T follicular helper cell (primary cell): ENCODE measurements around the gene TLR6.

Source experiments
- DNase-seq: peaks from one replicate; pipeline ENCODE4 v3.0.0-alpha.2; 2020; ENCODE audit warnings: low read depth

The TLR6 gene

DNA sequence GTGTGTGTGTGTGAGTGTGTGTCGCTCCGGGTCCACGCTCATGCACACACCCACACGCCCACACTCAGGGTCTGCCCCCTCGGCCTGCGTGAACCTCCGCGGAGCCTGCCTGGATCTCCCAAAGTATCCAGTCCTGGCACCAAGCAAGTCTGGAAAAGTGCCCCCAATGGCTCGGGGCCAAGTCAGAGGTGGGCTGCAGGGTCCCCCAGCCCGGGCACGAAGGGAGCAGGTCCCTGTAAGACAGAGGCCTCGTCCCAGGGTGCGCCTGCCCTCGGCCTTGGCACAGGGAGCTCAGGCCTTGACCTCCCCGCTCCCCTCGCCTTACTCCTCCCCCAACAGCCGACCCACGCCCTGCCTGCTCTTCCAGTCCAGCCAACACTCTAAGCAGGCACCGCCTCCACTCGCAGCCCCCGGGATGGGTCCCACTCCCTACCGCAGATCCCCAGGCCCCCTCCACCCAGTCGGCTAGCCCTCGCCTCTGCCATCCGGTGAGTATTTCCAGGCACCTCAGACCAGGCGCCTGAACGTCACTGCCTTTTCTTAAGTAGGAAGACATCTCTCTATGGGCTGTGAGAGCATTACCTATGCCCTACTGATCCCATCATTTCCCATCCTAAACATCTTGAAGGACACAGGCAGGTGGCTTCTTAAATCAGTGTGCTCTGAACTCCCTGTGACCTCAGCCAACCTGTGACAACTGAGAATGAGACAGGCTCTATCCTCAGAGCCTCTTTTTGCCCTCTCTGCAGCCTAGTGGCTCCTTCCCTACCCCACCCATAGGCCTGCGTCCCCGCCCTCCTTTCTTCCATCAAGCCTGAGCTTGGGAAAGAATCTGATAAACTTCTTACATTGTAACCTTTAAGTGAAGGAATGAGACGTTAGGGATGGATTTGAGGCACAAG is 11.7 kb upstream of the TLR6 start:
- no peak for DNase-seq

DNA sequence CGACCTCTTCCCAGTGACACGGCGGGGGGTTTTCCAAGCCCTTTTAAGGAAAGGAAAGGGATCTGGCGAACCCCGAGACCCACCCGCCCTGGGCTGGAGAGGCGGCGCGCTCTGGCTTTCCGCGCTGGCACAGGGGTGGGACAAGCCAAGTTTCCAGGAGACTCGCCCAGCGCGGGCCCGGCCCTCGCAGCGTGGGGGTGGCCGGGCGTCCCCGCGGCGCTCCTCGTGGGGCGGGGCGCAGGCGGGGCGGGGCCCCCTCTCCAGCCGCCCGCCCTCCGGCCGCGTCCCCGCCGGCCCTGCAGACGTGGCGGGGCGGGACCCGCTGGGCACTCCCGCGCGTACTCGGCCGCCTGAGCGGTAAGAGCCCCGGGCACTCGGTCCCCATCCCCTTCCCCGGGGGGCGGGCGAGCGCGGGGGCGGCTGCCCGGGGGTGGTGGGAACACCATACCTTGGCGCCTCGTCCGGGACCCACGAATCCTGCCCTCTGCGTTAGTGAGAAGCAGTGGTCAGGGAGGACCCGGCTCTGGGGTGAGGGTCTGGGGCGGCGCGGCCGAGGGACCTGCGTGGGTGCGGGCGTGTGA is 11.0 kb upstream of the TLR6 start, which contains the start of gene FAM114A1:
Gene FAM114A1, plus strand, starts transcription at position 329 of the 581 bp plus-strand sequence. CDS start 10,273 bp downstream, outside the sequence.
- no peak for DNase-seq

DNA sequence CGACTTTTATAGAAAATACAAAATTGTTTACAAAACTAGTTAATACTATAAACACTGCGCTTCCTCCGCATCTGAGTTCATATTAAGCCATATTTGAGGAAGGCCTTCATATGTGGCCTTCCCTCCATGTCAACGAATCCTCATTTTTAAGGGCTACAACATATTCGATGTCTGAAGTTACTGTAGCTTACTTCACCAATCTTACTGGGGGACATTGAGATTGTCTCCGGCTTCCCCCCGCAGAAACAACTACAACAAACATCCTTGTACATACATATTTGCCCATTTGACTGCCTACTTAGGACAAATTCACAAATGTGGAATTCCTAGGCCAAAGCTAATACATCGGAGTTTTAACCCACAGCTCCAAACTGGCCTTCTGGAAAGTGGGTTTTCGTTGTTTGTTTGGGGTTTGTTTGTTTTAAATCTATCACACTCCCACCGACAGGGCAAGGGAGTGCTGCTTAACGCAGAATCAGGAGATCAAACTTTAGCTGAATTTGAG is 10.4 kb upstream of the TLR6 start:
- no peak for DNase-seq

DNA sequence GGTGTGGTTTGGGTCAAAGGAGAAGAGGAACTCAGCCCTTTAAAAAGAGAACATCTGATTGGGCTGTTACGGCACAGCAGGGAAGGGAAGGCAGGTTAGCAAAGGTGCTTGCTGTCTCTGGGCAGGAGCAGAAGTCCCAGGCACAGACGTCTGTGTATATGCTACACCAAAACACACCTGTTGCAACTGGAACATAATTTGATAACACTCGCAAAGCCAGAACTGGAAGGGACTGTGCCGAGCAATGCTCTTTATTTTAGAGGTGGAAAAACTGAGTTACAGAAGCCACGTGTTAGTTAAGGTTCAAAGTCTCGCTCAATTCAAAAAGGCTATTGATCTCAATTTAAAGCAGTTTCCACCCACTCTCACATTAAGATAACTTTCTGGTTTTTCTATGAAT is 8.8 kb upstream of the TLR6 start:
- DNase-seq: no peak

DNA sequence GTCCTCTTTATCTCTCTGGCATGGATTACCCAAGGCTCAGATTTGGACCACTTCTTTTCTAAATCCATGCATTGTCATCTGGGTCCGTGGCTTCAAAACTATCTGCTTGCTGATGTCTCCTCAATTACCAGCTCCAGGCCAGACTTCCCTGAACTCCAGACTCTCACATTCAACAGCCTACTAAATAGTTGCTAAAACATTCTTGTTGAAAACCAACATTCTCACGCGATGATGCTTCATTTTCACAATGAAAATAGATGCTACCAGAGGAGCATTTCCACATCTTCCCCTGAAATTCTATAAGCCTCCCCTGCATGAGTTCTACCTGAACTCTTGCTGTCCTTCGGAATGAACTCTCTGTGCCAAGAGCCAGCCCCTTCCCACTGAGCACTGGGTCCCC is 5.2 kb upstream of the TLR6 start:
- DNase-seq: no peak

DNA sequence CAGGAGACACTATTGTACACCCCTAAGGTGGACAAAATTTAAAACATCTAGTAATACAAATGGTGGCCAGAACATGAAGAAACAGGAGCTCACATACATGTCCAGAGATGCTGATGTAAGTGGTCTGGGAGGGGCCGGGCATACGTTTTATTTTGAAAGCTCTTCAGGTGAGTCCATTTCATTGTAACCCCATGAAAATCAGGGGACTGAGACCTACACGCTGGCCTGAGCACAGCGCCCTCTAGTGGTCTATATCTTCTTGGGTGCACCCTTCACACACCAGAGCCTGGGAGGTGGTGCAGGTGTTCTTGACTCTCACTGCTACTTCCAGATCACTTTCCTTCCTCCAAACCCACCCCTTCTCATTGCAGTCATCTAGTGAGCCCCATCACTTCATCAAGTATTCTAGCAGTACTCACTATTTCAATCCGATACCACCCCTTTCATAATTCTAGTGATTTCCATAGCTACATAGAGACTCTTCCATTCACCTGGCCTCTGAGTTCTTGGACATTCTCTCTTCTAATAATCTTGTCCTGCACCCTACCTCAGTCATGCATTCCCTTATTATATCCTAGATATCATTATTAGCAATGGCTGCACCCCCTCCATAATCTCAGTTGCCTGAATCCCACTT is 4.3 kb upstream of the TLR6 start:
- peak; percentile 42 for DNase-seq

DNA sequence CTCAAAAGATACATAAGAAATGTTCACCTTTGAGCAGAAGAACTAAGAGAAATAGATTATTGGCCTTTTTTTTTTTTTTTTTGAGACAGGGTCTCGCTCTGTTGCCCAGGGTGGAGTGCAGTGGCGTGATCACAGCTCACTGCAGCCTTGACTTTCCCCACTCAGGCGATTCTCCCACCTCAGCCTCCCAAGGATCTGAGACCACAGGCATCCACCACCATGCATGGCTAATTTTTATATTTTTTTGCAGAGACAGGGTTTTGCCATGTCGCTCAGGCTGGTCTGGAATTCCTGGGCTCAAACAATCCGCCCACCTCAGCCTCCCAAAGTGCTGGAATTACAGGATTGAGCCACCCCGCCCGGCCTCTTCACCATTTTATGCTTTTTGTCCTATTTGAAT is 2.9 kb upstream of the TLR6 start:
- no peak for DNase-seq

DNA sequence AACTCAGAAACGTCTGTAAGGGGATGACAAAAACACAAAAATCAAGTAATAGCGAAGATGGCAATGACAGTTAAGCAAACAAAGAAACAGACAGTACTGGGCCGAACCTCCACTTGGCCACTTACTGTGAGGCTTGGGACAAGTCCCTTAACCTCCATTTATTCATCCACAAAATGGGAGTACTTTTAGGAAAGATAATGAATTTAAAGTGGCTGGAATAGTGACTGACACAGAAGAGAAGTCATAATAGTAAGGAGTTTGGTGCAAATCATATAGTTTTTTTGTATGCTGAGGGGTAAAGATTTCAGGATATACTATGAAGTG is 1.4 kb upstream of the TLR6 start:
- no peak for DNase-seq

DNA sequence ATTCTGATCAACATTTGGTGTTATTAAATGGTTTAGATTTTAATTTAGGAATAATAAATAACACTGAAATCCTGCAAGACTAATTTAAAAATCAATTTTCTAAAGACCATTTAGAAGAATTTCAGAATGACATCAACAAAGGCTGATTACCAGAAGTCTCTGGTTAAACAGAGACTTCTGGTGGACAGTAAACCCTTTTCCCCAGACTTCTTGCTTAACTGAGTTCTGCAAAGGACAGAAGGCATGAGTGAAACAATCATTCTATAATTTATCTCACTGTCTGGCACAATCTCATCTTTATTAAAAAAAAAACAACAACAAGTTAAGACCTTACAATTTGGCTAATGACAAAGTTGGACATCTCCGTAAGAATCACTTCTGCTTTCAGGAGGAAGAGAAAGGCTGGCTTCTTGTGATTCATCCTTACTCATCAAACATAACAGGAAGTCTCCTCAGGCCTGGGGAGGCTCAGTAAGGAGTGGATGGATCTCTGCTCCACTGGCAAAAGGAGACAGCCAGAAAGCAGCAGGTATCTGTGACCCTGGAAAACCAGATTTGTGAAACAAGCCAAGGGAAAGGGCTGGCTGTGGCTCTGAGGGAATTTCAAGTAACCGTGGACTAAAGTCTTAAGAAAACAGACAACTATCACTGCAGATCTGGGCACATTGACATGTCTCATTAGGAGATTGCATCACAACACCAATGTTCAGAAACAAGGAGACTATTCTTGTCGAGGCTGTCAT is 908 bp upstream of the TLR6 start:
- no peak for DNase-seq

DNA sequence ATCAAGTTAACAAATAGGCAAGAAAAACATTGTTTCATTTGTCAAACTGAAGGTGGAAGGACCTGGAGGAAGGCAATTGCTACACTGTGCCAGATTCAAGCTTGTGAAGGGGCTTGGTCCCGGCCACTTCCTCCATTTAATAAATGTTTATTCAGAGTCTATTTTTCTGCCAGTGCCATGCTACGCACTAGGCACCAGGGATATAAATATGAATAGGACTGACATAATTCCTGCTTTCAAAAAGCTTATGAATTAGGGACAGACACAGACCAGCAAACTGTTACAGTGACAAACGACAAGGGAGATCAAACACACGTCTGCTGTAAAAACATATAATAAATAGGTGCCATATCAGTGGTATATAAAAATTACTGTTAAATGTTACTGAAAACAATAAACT is 571 bp downstream of the TLR6 start:
- no peak for DNase-seq

DNA sequence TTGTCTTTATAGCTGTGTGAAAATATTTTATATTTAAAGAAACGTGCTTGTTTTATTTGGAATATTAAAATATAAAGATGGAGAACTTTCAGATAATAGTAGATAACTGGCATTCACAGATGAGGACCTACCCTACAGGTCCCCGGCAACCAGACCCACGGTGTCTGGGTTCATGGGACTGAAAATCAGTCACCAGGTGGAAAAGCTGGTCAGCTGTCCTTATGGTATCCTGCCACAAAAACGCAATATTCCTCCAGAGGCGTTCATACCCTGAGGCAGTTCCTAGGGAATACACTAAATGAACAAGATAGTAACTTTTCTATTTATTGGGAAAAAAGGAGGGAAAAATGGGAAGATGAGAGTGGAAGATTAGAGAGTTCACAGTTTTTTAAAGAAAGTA is 1.2 kb downstream of the TLR6 start:
- DNase-seq: no peak

DNA sequence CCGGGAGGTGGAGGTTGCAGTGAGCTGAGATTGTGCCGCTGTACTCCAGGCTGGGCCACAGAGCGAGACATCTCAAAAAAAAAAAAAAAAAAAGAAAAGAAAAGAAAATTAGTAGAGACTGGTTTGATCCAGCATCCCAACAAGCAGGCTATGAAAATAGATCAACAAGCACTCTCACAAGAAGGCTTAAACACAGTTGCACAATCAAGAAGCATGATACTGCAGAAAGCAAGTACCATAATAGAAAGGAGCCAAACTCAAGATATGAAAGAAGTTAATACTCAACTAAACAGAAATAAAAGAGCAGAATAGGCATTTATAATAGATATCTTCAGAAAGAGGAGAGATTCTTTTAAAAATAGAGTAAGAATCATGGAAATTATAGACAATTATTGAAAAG is 10.6 kb downstream of the TLR6 start:
- DNase-seq: no peak

DNA sequence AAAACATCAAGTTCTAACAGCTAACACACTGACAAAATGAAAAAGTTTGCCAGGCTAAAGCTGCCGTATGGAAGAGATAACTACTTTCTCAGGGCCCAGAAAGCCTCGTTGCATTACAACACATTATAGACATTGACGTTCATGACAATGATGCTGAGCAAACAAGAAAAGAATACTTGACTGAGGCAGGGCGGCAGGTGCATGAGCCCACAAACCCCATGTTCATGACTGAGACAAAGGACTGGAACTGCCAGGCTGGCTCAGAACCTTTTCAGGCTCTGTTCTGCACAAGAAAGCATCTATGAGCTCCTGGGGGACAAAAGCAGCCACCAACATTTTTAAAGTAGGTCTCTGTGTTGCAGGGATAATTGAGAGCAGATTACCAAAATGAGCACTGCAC is 13.6 kb downstream of the TLR6 start:
- no peak for DNase-seq

DNA sequence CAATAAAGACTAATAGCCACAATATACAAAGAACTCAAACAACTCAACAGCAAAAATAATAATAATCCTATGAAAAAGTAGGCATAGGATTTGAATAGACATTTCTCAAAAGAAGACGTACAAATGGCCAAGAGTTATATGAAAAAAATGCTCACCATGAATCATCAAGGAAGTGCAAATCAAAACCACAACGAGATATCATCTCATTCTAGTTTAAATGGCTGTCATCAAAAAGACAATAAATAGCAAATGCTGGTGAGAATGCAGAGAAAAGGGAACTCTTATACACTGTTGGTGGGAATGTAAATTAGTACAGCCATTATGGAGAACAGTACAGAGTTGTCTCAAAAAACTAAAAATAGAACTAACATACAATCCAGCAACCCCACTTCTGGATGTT is 18.8 kb downstream of the TLR6 start:
- DNase-seq: no peak

DNA sequence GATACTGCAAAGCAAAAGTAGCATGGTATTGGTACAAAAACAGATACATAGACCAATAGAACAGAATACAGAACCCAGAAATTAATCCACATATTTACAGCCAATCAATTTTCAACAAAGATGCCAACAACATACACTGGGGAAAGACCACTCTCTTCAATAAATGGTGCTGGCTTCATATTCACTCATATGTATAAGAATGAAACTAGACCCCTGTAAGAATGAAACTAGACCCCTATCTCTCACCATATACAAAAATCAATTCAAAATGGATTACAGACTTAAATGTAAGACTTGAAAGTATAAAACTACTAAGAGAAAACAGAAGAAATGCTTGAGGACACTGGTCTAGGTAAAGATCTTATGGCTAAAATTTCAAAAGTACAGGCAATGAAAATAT is 19.3 kb downstream of the TLR6 start:
- no peak for DNase-seq

DNA sequence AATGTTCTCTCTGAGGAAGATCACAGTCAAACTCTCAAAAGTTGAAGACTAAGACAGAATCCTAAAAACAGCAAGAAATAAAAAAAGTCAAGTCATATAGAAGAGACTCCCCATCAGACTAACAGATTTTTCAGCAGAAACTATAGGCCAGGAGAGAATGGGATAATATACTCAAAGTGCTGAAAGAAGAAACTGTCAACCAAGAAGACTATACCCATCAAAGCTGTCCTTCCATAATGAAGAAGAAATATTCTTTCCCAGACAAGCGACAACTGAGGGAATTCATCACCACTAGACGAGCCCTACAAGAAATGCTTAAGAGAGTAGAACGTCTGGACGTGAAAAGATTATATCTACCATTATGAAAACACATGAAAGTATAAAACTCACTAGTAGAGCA is 22.0 kb downstream of the TLR6 start:
- no peak for DNase-seq

DNA sequence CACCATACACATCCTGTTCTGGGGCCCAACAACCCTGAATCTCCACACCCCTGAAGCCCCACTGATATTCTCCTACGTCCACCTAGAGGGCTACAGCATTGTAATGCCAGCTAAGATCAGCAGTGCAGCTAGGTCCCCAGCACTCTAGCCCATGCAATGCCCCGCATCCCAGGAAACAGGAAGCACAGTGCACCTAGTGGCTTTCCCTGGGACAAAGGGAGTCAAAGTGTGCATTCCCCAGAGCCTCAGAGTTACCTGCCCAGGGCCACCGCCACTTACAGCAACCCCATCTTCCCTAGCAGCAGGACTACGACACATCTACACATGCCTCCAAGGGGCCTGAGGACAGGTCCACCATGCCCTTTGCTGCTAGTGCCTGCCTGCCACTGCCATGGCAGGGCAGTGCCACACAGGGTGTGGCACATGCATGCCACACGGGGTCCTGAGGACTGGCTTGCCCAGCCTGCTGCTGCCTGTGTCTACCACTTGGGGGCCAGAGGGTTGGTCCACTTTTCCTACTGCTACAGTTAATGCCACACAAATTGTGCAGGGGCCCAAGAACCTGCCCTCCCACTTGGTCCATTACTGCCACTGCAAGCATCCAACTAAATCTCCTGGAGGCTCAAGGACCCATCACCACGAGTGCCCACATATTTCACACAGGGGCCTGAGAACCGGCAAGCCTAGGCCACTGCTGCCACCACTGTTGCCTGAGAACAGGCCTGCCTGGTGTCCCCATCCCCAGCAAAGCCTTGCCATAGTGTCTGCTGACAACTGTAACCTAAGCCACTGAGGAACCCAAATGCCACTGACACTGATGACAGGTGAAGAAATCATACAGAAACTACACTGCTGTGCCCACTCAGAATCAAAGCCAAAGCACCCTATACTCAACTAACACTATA is 23.7 kb downstream of the TLR6 start:
- DNase-seq: no peak

DNA sequence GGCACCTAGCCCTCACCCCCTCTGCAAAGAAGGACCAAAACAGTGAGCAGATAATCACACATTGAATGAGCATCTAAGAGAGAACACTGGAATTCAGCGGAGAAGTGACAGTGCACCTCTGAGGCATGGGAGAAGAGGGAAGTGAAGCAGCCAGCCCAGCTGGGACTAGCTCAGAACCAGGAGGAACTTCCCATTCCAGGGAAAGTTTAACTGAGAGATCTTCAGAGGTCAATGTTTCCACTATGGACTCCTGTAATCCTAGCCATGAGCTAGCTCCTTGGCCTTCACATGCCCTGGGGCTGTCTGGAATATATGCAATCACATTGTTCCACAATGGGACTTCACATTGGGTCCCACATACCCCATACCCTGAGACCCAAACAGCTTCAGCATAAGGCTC is 24.4 kb downstream of the TLR6 start:
- no peak for DNase-seq

DNA sequence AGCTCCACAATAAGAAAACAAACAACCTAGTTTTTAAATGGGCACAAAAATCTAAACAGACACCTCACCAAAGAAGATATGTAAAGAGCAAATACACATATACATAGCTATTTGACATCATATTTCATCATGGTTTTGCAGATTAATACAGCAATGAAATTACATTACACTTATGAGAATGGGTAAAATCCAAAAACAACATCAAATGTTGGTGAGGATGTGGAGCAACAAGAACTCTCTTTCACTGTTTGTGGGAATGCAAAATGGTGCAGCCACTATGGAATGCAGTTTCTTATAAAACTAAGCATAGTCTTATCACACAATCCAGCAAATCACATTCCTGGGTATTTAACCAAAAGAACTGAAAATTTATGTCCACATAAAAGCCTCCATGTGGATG is 25.0 kb downstream of the TLR6 start:
- DNase-seq: no peak

DNA sequence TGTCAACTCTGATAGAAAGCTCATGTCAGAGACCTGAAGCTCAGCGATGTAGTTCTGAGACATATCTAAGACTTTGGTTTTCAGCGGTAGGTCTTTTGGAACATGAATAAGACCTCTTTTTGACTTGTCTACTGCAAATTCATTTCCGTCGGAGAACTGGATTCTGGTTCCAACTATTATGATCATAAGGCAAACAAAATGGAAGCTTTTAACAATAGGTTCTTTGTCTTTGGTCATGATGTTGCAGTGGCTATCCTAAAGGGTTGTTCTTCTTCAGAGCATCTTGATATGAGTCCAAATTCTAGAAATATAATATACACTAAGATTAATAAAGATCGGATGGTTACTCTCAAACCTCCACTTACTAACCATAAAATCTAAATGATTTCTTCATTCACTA is 27.4 kb downstream of the TLR6 start:
- no peak for DNase-seq

DNA sequence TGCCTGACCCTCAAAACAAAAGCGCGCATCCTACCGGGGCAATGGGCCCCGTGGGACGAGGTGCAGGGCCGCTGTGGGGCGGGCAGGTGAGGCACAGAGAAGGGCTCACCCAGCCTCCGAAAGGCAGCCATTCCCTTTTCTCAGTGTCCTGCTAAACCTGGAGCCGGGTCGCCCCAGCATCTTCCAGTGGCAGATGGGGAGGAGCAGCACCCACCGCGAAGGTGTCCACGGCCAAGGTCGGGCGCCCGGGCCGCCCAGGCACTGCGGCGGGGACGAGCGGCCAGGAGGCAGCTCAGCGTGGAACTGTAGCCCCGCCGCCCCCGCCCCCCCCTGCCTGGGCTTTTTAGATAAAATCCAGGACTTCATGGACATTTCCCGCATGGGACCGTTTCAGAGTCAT is 32.9 kb downstream of the TLR6 start:
- DNase-seq: no peak
